ENCODE results near the gene DET1.
"Not testable (repeated sequence)": the region's sequence is repeated elsewhere in the genome, so short reads cannot be mapped to it uniquely, and the experiment has no call there.

Gene DET1

GRCh38 chr15:88537591-88538317 is 8.7 kb downstream of the DET1 start:
- no peak for FAIRE-seq
- DNase-seq (ENCODE audit: insufficient read length) = no peak
- TF ChIP-seq TAF1 (IDR thresholded peaks at IDR 0.05; ENCODE audit: borderline replicate concordance, low read depth, low read length) = no peak
- TF ChIP-seq POLR2AphosphoS5 (IDR thresholded peaks at IDR 0.05; ENCODE audit: low read depth, low read length) = no peak
- TF ChIP-seq POLR2A (IDR thresholded peaks at IDR 0.05; ENCODE audit: low read depth, low read length) = no peak

GRCh38 chr15:88535607-88536313 is 10.7 kb downstream of the DET1 start:
- DNase-seq (ENCODE audit: insufficient read length) = no peak
- FAIRE-seq = no peak
- TF ChIP-seq TAF1 (IDR thresholded peaks at IDR 0.05; ENCODE audit: borderline replicate concordance, low read depth, low read length) = no peak
- TF ChIP-seq POLR2A (IDR thresholded peaks at IDR 0.05; ENCODE audit: low read depth, low read length) = no peak
- TF ChIP-seq POLR2AphosphoS5 (IDR thresholded peaks at IDR 0.05; ENCODE audit: low read depth, low read length) = no peak

- FAIRE-seq (no peak), DNase-seq (ENCODE audit: insufficient read length) (no peak)
- TF ChIP-seq TAF1 (IDR thresholded peaks at IDR 0.05; ENCODE audit: borderline replicate concordance, low read depth, low read length) = no peak
- no peak for TF ChIP-seq POLR2AphosphoS5 (IDR thresholded peaks at IDR 0.05; ENCODE audit: low read depth, low read length)
Observed at GRCh38 chr15:88535100-88535499, 11.4 kb downstream of the DET1 start.

GRCh38 chr15:88533376-88533775 is 13.1 kb downstream of the DET1 start:
- TF ChIP-seq POLR2AphosphoS5 (IDR thresholded peaks at IDR 0.05; ENCODE audit: low read depth, low read length) (no peak), TAF1 (IDR thresholded peaks at IDR 0.05; ENCODE audit: borderline replicate concordance, low read depth, low read length) (no peak), POLR2A (IDR thresholded peaks at IDR 0.05; ENCODE audit: low read depth, low read length) (no peak)
- FAIRE-seq = no peak
- DNase-seq (ENCODE audit: insufficient read length) = no peak

GRCh38 chr15:88529021-88529630 is 17.4 kb downstream of the DET1 start:
- TF ChIP-seq POLR2A (IDR thresholded peaks at IDR 0.05; ENCODE audit: low read depth, low read length) = no peak
- no peak for DNase-seq (ENCODE audit: insufficient read length)
- FAIRE-seq = no peak

- no peak for TF ChIP-seq TAF1 (IDR thresholded peaks at IDR 0.05; ENCODE audit: borderline replicate concordance, low read depth, low read length)
- TF ChIP-seq POLR2AphosphoS5 (IDR thresholded peaks at IDR 0.05; ENCODE audit: low read depth, low read length) = no peak
- TF ChIP-seq POLR2A (IDR thresholded peaks at IDR 0.05; ENCODE audit: low read depth, low read length) = no peak
- no peak for DNase-seq (ENCODE audit: insufficient read length)
- no peak for FAIRE-seq
Observed at GRCh38 chr15:88526247-88526879, 20.1 kb downstream of the DET1 start.

GRCh38 chr15:88525418-88525817 is 21.1 kb downstream of the DET1 start:
- TF ChIP-seq POLR2A (IDR thresholded peaks at IDR 0.05; ENCODE audit: low read depth, low read length) (no peak), TAF1 (IDR thresholded peaks at IDR 0.05; ENCODE audit: borderline replicate concordance, low read depth, low read length) (no peak), POLR2AphosphoS5 (IDR thresholded peaks at IDR 0.05; ENCODE audit: low read depth, low read length) (no peak)
- FAIRE-seq (no peak), DNase-seq (ENCODE audit: insufficient read length) (no peak)

- not testable (repeated sequence) for FAIRE-seq
Observed at GRCh38 chr15:88524094-88524493, 22.4 kb downstream of the DET1 start.

GRCh38 chr15:88518903-88519302 is 27.6 kb downstream of the DET1 start:
- TF ChIP-seq POLR2AphosphoS5 (IDR thresholded peaks at IDR 0.05; ENCODE audit: low read depth, low read length) = no peak
- no peak for TF ChIP-seq POLR2A (IDR thresholded peaks at IDR 0.05; ENCODE audit: low read depth, low read length)
- no peak for TF ChIP-seq TAF1 (IDR thresholded peaks at IDR 0.05; ENCODE audit: borderline replicate concordance, low read depth, low read length)
- FAIRE-seq (no peak), DNase-seq (ENCODE audit: insufficient read length) (no peak)

More at GRCh38 chr15:88524094-88524493, 22.4 kb downstream of the DET1 start:
- not testable (repeated sequence) for DNase-seq (ENCODE audit: insufficient read length)

- FAIRE-seq = no peak
- TF ChIP-seq TAF1 (IDR thresholded peaks at IDR 0.05; ENCODE audit: borderline replicate concordance, low read depth, low read length) = no peak
- no peak for TF ChIP-seq POLR2AphosphoS5 (IDR thresholded peaks at IDR 0.05; ENCODE audit: low read depth, low read length)
- TF ChIP-seq POLR2A (IDR thresholded peaks at IDR 0.05; ENCODE audit: low read depth, low read length) = no peak
- DNase-seq (ENCODE audit: insufficient read length) = no peak
Observed at GRCh38 chr15:88513195-88513594, 33.3 kb downstream of the DET1 start.

GRCh38 chr15:88512601-88513000 is 33.9 kb downstream of the DET1 start:
- no peak for DNase-seq (ENCODE audit: insufficient read length)
- TF ChIP-seq POLR2AphosphoS5 (IDR thresholded peaks at IDR 0.05; ENCODE audit: low read depth, low read length) (no peak), POLR2A (IDR thresholded peaks at IDR 0.05; ENCODE audit: low read depth, low read length) (no peak), TAF1 (IDR thresholded peaks at IDR 0.05; ENCODE audit: borderline replicate concordance, low read depth, low read length) (no peak)
- FAIRE-seq = no peak

- FAIRE-seq (no peak), DNase-seq (ENCODE audit: insufficient read length) (no peak)
- no peak for TF ChIP-seq TAF1 (IDR thresholded peaks at IDR 0.05; ENCODE audit: borderline replicate concordance, low read depth, low read length)
- no peak for TF ChIP-seq POLR2AphosphoS5 (IDR thresholded peaks at IDR 0.05; ENCODE audit: low read depth, low read length)
- TF ChIP-seq POLR2A (IDR thresholded peaks at IDR 0.05; ENCODE audit: low read depth, low read length) = no peak
Observed at GRCh38 chr15:88512078-88512477, 34.4 kb downstream of the DET1 start.

Measured in GM12892 (cell line).